Measurements from ENCODE around the gene ALLC.

ALLC gene

DNA sequence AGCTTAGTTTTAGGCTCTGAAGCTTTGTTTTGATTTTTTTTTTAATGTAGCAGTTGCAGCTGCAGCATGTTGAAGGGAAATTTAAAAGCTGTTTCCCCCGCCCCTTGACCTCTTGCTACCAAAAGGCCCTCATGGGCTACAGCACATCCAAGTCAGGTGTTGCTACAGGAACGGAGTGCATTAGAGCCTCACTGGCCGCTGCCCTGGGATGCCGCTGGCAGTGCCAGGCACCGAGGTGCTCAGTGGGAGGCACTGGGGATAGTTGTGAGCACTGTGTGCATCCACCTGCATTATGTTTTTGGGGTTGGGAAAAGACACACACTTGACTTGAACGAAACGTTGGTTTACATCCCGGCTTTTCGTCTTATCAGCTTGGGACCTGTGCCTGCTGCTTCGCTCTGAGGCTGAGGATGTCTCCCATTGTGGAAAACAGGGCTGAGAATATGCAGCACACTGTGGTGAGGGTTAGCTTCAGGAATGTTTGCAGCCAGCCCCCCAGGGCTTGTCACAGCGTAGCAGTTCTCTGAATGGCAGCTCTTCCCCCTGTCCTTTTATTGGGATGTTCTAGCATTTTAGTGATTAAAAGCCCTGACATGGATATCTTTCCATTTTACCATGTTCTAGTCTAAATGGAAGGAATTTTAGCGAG, 69.5 kb downstream of the ALLC start:
- no peak for DNase-seq

DNA sequence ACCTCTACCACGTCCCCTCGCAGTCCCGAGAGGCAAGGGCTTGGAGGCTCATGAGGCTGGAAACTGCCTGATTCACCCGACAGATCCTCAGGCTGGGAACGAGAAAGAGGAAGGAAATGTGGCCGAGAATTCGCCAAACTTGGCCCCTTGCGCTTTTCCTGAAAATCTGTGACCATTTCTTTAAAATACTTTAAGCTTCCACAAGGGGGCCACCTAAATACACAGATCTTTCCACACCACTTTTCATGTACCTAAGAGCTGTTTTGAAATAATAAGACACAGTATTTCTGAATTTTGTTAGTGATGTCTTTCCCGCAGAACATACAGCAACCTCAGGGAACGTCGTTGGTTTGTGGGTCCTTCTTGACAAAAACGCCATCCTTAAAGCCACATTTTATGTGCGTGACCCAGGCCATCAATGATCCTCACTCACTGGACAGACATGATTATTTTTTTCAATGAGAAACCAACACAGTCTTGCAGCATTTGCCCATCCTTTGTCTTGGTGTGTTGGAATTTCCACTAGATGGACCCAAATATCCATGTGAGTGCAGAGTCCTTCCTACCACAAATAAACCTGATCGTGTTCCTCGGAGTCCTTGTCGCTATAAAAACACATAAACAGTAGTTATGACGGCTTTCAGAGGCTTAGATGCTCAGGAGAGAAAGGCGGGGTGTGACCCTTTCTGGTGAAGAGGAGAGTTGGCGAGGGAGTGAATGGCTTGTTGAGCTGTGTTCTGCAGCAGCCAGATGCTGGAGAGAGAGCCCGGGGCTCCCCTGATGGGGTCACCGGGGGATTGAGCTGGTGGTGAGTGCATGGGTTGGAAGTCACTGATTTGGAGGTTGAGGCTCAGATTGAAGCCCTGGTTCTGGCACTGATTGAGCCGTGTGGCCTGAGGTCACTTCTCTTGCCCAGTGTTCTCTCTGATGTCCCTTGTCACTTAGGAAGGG, 70.4 kb downstream of the ALLC start:
- DNase-seq, result no peak

GRCh38 chr2:3729055-3729448, 71.1 kb downstream of the ALLC start:
- no peak for DNase-seq

GRCh38 chr2:3729786-3730185, 71.8 kb downstream of the ALLC start:
- DNase-seq, result no peak

- DNase-seq, result no peak
These were observed 72.6 kb downstream of the ALLC start for GRCh38 chr2:3730646-3731045.

GRCh38 chr2:3731829-3732228, 73.8 kb downstream of the ALLC start:
- no peak for DNase-seq

GRCh38 chr2:3736112-3736511, 78.1 kb downstream of the ALLC start:
- DNase-seq, result no peak

DNA sequence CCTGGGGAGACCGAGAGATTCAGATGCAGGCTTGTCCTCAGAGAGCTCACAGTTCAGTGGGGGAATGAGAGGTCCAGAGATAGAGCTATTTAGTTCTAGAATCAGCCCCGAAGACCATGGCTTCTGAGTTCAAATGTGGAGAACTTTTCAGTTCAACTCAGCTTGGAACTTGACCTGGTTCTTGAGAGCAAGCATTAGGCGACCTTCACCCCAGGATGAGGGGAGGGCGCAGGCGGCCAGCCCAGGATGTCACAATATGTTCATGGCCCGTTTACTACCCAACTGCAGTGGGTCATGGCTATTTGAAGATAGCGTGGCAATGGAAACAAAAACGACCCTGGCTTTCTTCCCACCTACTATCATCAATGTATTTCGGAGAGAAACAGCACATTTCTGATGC, 79.1 kb downstream of the ALLC start:
- no peak for DNase-seq

GRCh38 chr2:3738454-3738853, 80.5 kb downstream of the ALLC start:
- DNase-seq, result no peak

DNA sequence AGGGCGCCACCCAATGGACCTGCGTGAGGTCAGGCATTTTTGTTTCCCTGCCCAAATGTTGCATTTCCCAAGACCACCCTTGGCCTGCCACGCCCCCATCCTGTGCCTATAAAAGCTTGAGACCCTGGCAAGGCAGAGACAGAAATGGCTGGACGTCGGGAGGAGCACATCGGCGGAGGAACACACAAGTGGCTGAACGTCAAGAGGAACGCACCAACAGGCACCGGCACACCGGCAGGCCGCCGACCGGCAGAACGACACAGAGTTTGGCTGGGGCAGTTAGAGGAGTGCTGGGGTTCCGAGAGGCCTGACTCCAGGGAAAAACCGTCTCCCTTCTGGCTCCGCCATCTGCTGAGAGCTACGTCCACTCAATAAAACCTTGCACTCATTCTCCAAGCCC, 81.3 kb downstream of the ALLC start:
- DNase-seq, result no peak

GRCh38 chr2:3741396-3741795, 83.4 kb downstream of the ALLC start:
- DNase-seq, result no peak

- DNase-seq, result no peak
These were observed 84.0 kb downstream of the ALLC start for GRCh38 chr2:3741867-3742602.

DNA sequence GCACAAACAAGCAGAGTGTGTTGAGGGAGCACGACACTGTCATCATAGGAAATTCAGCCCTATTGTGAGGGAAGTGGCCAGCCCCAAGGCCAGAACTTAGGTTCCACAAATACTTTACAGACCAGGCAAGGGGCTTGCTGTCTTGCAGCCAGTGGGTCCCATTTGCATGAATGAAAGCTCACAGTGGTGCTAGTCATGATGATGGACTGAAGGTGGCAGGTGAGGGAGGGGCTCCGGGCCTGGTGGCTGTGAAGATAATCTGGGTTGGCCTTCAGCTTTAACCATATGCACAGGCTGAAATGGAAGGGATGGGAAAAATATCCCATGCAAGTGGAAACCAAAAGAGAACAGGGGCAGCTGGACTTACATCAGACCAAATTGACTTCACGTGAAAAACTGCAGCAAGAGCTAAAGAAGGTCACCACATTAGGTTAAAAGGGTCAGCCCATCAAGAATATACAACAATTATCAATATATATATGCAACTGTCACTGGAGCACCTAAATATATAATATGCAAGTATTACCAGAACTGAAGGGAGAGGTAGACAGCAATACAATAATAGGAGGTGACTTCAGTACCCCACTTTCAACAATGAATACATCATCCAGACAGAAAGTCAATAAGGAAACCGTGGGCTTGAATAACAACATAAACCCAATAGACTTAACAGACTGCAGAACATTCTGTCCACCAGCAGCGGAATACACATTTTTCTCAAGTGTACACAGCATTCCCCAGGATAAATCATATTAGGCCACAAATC, 84.9 kb downstream of the ALLC start:
- DNase-seq, result no peak

- DNase-seq, result no peak
These were observed 86.1 kb downstream of the ALLC start for GRCh38 chr2:3743951-3744555.

DNA sequence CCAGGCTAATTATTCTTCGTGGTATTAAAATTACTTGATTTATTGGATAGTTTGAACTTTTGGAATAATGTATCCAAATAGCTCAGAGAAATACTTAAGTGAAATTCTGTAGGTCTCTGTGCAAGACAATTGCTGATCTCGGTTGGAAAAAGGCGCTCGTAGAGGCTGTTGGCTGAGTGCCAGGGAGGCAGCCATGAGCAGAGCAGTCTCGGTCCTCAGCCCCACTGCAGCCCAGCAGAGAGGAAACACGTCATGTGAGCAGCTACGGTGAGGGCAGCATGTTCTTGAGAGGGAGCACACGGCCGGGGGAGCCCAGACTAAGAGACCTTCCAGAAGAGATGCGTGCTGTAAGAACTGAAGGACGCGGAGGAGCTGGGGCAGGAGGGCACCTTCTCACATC, 87.9 kb downstream of the ALLC start:
- no peak for DNase-seq

GRCh38 chr2:3747032-3747654, 89.1 kb downstream of the ALLC start:
- DNase-seq, result no peak

DNA sequence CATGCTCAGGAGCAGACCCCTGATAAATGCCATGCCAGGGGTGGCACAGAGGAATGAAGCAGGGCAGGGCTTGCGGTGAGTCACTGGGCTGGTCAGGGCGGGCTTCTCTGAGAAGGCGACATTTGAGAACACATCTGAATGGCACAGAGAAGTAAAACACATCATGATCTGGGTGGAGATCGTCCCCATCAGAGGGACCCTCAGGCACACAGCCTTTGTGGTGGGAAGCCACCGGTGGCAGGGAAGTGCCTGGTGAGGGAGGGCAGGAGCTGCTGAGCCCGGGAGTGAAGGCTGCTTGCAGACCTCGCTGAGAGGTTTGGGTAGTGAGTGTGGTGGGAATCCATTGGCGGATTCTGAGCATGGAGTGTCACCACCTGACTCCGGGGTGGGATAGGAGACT, 89.8 kb downstream of the ALLC start:
- no peak for DNase-seq

DNA sequence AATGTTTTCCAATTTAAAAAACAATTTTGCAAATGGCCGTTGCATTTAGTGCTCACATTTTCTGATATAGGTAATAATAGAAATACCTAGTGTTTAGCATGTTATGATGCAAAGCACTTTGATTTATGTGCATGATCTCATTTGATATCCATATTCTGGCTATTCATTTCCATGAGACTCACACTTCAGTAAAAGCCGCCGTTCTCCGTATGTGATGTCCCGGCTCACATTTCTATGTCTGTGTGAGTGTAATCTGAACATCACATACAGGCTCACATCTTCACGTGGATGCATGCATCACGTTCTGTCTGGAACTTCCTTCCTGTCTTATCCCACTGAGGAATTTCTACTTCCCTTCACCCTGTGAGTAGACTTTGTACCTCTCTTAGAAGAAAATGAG, 91.2 kb downstream of the ALLC start:
- no peak for DNase-seq

GRCh38 chr2:3751251-3751650, 93.3 kb downstream of the ALLC start:
- no peak for DNase-seq

- no peak for DNase-seq
These were observed 93.8 kb downstream of the ALLC start for GRCh38 chr2:3751806-3752205.
